GM19395 (cell line): ENCODE data around the gene TGFA.
"Not testable (repeated sequence)": the region's sequence is repeated elsewhere in the genome, so short reads cannot be mapped to it uniquely, and the experiment has no call there.

ENCODE experiments used
- ATAC-seq: cut with Tn5 transposase; IDR thresholded peaks from one replicate; pipeline ENCODE4 v1.9.1; 2021; ENCODE audit warnings: mild to moderate bottlenecking, moderate library complexity; ENCODE audit not compliant: unreplicated experiment

TGFA gene

GRCh38 chr2:70467237-70467636 is 86.4 kb downstream of the TGFA start:
- no peak for ATAC-seq

GRCh38 chr2:70466647-70467046 is 87.0 kb downstream of the TGFA start:
- ATAC-seq = not testable (repeated sequence)

DNA sequence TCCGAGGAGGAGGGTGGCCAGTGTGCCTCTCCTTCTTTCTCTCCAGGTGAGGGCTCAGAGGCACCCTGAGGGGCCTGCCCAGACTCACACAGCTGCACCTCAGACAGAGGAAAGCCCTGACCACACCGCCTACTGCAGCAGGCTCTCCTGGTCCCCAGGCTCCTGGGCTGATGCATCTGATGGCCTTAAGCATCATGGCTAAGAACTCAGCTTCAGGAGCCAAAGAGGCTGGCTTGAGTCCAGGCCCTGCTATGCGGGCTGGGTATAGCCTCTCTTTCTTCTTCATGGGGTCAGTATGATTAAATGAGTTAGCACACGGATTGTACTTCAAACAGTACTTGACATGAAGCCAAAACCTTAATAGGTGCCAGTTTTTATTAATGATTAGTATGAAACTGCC is 89.6 kb downstream of the TGFA start:
- no peak for ATAC-seq

- ATAC-seq = no peak
Observed at GRCh38 chr2:70463581-70463980, 90.0 kb downstream of the TGFA start.

GRCh38 chr2:70461981-70462876 is 91.4 kb downstream of the TGFA start:
- ATAC-seq = no peak

DNA sequence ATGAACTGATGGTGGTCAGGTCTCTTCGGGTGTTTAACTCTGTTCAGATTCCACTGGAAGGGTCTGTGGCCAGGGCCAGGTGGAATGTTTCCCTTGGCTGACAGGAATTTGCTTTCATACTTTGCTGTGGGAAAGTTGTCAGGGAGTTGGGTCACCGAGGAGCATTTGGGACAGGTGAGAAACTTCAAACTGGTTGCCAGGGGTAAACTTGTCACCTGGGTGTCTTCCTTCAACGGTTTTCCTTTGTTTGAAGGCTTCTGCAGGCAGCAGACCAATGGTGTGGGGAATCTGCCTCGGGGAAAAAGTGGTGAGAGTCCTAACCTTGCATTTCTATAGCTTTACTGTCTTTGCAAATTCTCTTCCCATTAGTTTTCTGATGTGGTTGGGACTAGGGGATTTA is 92.2 kb downstream of the TGFA start:
- no peak for ATAC-seq

DNA sequence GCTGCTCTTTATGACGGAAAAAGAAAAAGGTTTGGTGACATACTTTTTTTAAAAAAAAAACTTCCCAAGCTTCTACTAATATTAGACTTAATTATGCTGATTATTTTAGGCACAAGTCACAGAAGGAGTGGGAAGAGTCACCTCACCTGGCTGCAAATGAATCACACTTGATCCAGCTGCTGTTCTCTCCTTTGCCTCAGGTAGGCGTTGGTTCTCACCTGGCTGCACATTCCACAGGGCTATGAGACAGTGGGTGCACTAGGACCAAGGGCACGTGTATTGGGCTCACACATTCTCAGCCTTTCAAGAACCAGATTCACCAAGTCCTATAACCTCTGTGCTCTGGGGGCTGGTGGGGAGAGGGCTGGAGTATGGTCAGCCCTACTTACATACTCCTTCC is 93.3 kb downstream of the TGFA start:
- no peak for ATAC-seq

GRCh38 chr2:70458661-70459060 is 95.0 kb downstream of the TGFA start:
- ATAC-seq = no peak

DNA sequence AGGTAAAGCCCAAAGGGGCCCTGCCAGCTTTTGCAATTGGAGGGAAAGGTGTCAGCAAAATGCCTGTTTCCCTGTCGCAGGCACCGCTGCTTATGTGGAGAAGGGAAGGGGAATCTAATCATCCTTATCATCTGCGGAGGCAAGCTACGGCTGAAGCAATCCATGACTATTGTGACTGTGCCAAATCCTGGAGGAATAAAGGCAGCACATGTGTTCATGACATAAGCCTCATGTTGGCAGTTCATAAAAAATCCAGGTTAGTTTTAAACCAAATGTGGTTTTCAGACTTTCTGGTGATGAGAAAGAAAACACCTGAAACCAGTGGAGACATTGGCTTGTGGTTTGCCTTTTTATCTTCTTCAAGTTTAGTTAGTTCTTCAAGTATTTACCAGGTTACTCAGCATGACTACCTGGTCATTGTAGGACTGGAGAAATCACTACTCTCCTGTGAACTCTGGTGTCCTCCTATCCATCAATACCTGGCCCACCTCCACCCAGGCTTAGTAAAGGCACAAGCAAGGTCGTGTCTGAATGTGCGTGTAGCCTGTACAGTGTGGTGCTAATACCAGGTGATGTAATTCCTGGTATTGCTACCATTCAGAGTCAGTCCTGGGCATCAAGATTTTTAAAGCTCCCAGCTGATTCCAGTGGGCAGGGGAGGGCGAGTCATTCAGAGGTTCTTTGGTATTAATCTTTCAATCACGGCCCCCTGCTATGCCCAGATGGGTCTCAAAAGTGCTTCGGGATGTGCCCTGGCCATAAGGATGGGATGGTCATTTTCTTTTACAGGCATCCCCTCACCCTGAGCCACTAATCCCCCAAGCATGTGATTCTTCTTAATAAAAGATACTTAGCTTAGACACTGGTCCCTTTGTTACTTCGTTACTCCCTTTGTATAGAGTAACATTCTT is 96.8 kb downstream of the TGFA start:
- ATAC-seq = no peak

DNA sequence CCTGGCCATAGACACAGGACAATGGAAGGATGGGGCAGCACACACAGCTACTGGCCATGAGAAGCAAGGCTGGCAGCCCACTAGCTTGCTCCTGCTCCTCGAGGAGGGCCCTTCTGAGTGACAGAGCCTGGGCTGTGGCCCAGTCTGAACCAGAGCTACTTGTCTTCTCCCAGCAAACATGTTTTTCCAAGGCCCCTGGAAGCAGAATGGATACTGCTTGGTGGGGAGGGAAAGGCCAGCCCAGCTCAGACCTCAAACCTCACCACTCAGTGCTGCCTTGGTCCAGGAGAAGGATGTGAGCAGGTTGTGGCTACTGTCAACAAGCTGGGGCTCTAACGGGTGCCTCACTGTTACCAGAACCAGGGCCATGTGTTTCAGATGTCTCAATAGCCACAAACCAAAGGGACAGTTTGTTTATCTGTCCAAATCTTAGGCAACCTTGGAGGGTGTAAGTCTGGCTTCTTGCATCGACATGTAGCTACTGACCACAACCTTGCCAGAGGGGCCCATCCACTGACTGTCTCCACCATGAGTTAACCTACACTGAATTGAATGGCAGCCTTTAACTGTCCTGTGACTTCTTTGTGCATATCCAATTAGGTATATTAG is 98.6 kb downstream of the TGFA start:
- no peak for ATAC-seq

- no peak for ATAC-seq
Observed at GRCh38 chr2:70450641-70451250, 102.9 kb downstream of the TGFA start.

DNA sequence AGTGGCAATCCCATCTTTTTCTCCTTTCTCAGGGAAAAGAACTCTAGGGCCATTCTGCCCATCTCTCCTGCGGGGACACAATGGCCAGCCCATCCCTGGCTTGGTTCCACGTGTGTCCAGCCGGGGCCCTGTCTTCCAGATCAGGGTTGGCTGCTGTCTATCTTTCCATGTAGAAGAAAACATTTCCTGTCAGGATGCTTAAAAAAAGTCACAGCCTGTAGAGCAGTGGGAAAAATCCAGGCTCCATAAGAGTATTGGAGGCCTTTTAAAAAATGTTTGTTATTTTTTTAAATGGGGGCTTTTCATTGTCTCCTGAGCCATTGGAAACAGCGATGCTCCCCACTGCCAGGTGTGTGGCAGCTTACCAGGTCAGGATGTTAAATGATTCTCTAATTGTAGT is 105.6 kb downstream of the TGFA start:
- no peak for ATAC-seq

GRCh38 chr2:70443726-70444125 is 109.9 kb downstream of the TGFA start:
- ATAC-seq = no peak

DNA sequence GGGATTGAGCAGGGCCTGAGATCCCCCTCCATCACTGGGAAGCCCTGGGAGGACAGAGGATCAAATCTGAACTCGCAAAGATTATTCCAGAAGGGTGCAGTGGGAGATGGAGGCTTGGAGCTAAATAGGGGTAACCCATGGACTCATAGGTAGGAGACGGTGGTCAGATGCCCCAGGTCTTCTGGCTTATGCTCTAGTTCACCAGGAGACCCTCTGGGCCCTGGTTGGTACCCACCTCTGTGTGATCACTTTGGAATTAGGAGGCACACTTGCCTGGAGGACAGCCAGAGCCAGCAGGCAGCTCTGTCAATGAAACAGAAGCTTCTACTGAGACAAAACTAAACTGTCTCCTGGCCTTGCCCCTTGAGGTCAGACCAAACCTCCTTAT is 110.6 kb downstream of the TGFA start:
- no peak for ATAC-seq

GRCh38 chr2:70442301-70443077 is 111.1 kb downstream of the TGFA start:
- ATAC-seq = no peak

- no peak for ATAC-seq
Observed at GRCh38 chr2:70440621-70441020, 113.0 kb downstream of the TGFA start.

GRCh38 chr2:70435138-70435537 is 118.5 kb downstream of the TGFA start:
- no peak for ATAC-seq

- no peak for ATAC-seq
Observed at GRCh38 chr2:70433315-70433714, 120.3 kb downstream of the TGFA start.

- ATAC-seq = no peak
Observed at GRCh38 chr2:70431716-70432347, 121.8 kb downstream of the TGFA start.

- ATAC-seq = no peak
Observed at GRCh38 chr2:70426341-70426740, 127.3 kb downstream of the TGFA start.
